NB4 (cell line): Measurements from ENCODE around the gene MT1M.

Source experiments
- MYC ChIP-seq: IDR thresholded peaks from 2 replicates; pipeline ENCODE4 v1.6.1; 2011; ENCODE audit warnings: low read depth, low read length
- POLR2A ChIP-seq: IDR thresholded peaks from 2 replicates; pipeline ENCODE4 v1.6.1; 2011; ENCODE audit warnings: mild to moderate bottlenecking; ENCODE audit not compliant: insufficient read length; ENCODE audit errors: extremely low read depth
- TF ChIP-seq, protein P1 (sequence below): IDR thresholded peaks from one replicate; pipeline ENCODE4 v1.5.1; 2012; ENCODE audit warnings: low read depth, low read length
- TF ChIP-seq, protein P2 (sequence below): IDR thresholded peaks from 2 replicates; pipeline ENCODE4 v1.6.1; 2011; ENCODE audit warnings: low read depth, low read length

DNA sequence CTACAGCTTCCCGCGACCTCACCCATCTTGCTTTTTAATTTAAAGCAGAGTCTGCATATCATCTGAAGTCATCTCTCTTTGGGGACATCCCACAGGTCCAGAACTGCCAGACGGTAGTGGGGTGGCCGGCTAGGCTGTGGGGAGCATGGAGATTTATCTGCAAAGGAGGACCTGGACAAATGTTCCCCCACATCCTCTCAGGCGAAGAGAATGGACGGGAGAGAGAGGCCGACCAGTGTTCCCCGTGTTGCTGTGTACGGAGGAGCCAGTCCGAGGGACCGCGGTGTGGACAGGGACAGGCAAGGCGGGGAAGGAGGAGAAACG, 665 bp upstream of the MT1M start:
- TF ChIP-seq MYC (no peak), POLR2A (no peak)
- TF ChIP-seq, protein P1, sequence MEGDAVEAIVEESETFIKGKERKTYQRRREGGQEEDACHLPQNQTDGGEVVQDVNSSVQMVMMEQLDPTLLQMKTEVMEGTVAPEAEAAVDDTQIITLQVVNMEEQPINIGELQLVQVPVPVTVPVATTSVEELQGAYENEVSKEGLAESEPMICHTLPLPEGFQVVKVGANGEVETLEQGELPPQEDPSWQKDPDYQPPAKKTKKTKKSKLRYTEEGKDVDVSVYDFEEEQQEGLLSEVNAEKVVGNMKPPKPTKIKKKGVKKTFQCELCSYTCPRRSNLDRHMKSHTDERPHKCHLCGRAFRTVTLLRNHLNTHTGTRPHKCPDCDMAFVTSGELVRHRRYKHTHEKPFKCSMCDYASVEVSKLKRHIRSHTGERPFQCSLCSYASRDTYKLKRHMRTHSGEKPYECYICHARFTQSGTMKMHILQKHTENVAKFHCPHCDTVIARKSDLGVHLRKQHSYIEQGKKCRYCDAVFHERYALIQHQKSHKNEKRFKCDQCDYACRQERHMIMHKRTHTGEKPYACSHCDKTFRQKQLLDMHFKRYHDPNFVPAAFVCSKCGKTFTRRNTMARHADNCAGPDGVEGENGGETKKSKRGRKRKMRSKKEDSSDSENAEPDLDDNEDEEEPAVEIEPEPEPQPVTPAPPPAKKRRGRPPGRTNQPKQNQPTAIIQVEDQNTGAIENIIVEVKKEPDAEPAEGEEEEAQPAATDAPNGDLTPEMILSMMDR, result no peak
- TF ChIP-seq, protein P2, sequence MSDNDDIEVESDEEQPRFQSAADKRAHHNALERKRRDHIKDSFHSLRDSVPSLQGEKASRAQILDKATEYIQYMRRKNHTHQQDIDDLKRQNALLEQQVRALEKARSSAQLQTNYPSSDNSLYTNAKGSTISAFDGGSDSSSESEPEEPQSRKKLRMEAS, result no peak
